Endothelial cell of umbilical vein (primary cell): ENCODE measurements around the gene RIMS4.

Experiments
- EZH2 ChIP-seq: IDR thresholded peaks from 2 replicates; pipeline ENCODE4 v1.6.1; 2012; ENCODE audit warnings: borderline replicate concordance, low read depth, mild to moderate bottlenecking, moderate library complexity, low read length, inconsistent platforms; ENCODE audit not compliant: severe bottlenecking
- MYC ChIP-seq: IDR thresholded peaks from one replicate; pipeline ENCODE4 v1.6.1; 2011; ENCODE audit warnings: mild to moderate bottlenecking, low read depth, low read length
- POLR2A ChIP-seq: IDR thresholded peaks from 2 replicates; pipeline ENCODE4 v1.6.1; 2012; ENCODE audit warnings: low read depth, mild to moderate bottlenecking, control low read depth, low read length
- POLR2AphosphoS5 ChIP-seq: IDR thresholded peaks from 2 replicates; pipeline ENCODE4 v1.6.1; 2012; ENCODE audit warnings: low read depth, mild to moderate bottlenecking, control low read depth, low read length, moderate library complexity; ENCODE audit not compliant: insufficient read depth
- TF ChIP-seq, protein P1 (sequence below), 2 donors: IDR thresholded peaks; 1 replicate in 1 of 2; 2 replicates in 1 of 2; pipeline ENCODE4 v1.5.1; 2011; ENCODE audit warnings: low read length in 2 of 2, mild to moderate bottlenecking in 2 of 2, moderate library complexity in 2 of 2, control low read depth in 1 of 2, inconsistent platforms in 1 of 2, low read depth in 1 of 2; ENCODE audit not compliant: insufficient read depth in 1 of 2; ENCODE audit errors: extremely low read depth in 1 of 2

DNA sequence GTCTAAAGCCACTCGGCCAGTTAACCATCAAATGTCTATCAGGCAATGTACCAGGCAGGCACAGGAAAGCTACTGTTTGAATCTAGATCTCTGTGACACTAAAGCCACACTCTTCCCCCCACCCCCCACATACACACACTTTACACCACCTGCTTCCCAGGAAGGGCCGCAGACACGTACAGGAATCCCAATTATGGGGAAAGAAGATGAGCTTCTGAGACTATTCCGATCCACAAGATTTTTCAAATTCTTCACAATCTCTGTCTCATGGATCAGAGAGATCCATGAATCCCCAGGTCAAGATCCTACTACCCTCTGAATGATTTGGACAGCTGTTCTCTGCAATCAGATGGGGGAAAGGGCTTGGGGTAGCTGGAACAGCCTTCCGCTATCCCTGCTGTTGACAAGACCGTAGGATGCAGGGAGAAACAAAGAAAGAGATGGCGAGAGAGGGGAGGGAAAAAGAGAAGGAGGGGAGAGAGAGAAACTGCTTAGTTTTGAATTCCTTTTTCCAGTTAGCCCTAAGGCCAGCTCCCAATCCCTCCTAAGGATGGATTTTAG is 25.4 kb upstream of the RIMS4 start:
- TF ChIP-seq POLR2A (no peak), EZH2 (no peak), MYC (no peak), POLR2AphosphoS5 (no peak)
- TF ChIP-seq, protein P1, sequence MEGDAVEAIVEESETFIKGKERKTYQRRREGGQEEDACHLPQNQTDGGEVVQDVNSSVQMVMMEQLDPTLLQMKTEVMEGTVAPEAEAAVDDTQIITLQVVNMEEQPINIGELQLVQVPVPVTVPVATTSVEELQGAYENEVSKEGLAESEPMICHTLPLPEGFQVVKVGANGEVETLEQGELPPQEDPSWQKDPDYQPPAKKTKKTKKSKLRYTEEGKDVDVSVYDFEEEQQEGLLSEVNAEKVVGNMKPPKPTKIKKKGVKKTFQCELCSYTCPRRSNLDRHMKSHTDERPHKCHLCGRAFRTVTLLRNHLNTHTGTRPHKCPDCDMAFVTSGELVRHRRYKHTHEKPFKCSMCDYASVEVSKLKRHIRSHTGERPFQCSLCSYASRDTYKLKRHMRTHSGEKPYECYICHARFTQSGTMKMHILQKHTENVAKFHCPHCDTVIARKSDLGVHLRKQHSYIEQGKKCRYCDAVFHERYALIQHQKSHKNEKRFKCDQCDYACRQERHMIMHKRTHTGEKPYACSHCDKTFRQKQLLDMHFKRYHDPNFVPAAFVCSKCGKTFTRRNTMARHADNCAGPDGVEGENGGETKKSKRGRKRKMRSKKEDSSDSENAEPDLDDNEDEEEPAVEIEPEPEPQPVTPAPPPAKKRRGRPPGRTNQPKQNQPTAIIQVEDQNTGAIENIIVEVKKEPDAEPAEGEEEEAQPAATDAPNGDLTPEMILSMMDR (IDR thresholded peaks at IDR 0.05; ENCODE audit: extremely low read depth in 1 of 2, insufficient read depth in 1 of 2, low read depth in 1 of 2, low read length in 2 of 2) = no peak
